T-helper 1 cell treated with Interleukin-12 subunit alpha and Interleukin-12 subunit beta and Interleukin-4 antibody, amounts not matched to agents 30 μg/mL and 1 μg/mL, for 36 hours (primary cell): ENCODE data around the gene OR4K5.

Experiments
- H3K27ac Mint-ChIP-seq: one replicate; pipeline ENCODE4 v1.8.0; 2021; ENCODE audit warnings: mild to moderate bottlenecking, mixed read lengths
- H3K27me3 Mint-ChIP-seq: one replicate; pipeline ENCODE4 v1.8.0; 2021; ENCODE audit warnings: low read depth, mixed read lengths
- H3K36me3 Mint-ChIP-seq: one replicate; pipeline ENCODE4 v1.8.0; 2021; ENCODE audit warnings: low read depth, mixed read lengths
- H3K4me1 Mint-ChIP-seq: one replicate; pipeline ENCODE4 v1.8.0; 2021; ENCODE audit warnings: low read depth, mixed read lengths
- H3K4me3 Mint-ChIP-seq: one replicate; pipeline ENCODE4 v1.8.0; 2021; ENCODE audit warnings: mild to moderate bottlenecking, moderate library complexity, mixed read lengths
- H3K9me3 Mint-ChIP-seq: one replicate; pipeline ENCODE4 v1.8.0; 2021; ENCODE audit warnings: mixed read lengths

The OR4K5 gene

DNA sequence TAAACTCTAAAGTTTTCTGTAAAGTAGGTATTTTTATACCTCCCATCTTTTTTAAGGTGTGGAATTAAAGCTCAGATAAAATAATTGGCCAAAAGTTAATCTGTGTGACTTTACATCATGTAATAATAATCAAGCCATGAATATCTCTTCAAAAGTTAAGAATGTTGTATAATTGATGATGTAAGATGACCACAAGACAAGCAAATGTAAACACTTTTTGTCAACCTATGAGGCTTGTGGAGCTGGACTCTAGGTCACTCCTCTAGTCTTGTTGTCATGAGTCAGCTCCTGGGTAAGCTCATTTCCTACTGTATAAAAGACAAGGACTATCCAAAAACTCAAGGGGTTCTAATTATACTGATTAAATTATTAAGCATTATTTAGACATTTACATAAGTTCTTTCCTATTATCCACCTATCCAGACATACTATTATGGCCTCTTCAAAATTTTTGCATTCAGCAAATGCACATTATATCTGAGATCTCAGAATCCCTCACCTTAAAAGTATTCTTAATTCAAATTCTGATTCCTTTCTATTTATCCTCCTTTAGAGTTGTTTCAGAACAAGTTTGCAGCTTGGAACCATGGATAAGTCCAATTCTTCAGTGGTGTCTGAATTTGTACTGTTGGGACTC is at the start of gene OR4K5:
Gene OR4K5 (plus strand): TSS at position 587 of the 637 bp plus-strand sequence. CDS start 0 bp downstream, at position 587.
- Mint-ChIP-seq H3K36me3 (no peaks in the 10 kb centered on the region), H3K4me3 (no peak within 1 kb of the TSS), H3K27me3 (no peaks in the 10 kb centered on the region), H3K4me1 (no peaks in the 10 kb centered on the region), H3K27ac (no peak within 1 kb of the TSS), H3K9me3 (no peaks in the 10 kb centered on the region)

GRCh38 chr14:19873178-19873577 is 47.2 kb upstream of the OR4K5 start:
- no peaks in the 10 kb centered on the region for H3K9me3 Mint-ChIP-seq
- no peaks in the 10 kb centered on the region for H3K27me3 Mint-ChIP-seq
- H3K4me3 Mint-ChIP-seq: no peak overlapping the region
- H3K36me3 Mint-ChIP-seq: no peaks in the 10 kb centered on the region
- no peaks in the 10 kb centered on the region for H3K4me1 Mint-ChIP-seq
- no peak overlapping the region for H3K27ac Mint-ChIP-seq

- H3K36me3 Mint-ChIP-seq: no peaks in the 10 kb centered on the region
These were observed 45.6 kb upstream of the OR4K5 start, which contains the start of gene OR4K2 for GRCh38 chr14:19874842-19875241. Gene OR4K2 (plus strand): TSS chr14:19875142. CDS start chr14:19876268, 1,126 bp downstream.

GRCh38 chr14:19878029-19878642 is 42.3 kb upstream of the OR4K5 start:
- H3K36me3 Mint-ChIP-seq: no peaks in the 10 kb centered on the region
- no peaks in the 10 kb centered on the region for H3K4me1 Mint-ChIP-seq
- no peaks in the 10 kb centered on the region for H3K9me3 Mint-ChIP-seq

More at GRCh38 chr14:19874842-19875241, 45.6 kb upstream of the OR4K5 start, which contains the start of gene OR4K2:
- H3K4me1 Mint-ChIP-seq: no peaks in the 10 kb centered on the region
- no peaks in the 10 kb centered on the region for H3K9me3 Mint-ChIP-seq
- no peak within 1 kb of the TSS for H3K27ac Mint-ChIP-seq
- H3K27me3 Mint-ChIP-seq: no peaks in the 10 kb centered on the region
- no peak within 1 kb of the TSS for H3K4me3 Mint-ChIP-seq

GRCh38 chr14:19895282-19895681 is 25.1 kb upstream of the OR4K5 start:
- Mint-ChIP-seq H3K4me3 (no peak overlapping the region), H3K27ac (no peak overlapping the region), H3K9me3 (peaks cover 43% of the 10 kb centered on the region), H3K27me3 (no peaks in the 10 kb centered on the region), H3K36me3 (no peaks in the 10 kb centered on the region), H3K4me1 (no peaks in the 10 kb centered on the region)

More at GRCh38 chr14:19878029-19878642, 42.3 kb upstream of the OR4K5 start:
- Mint-ChIP-seq H3K27me3 (no peaks in the 10 kb centered on the region), H3K4me3 (no peak overlapping the region), H3K27ac (no peak overlapping the region)

- Mint-ChIP-seq H3K4me1 (no peaks in the 10 kb centered on the region), H3K4me3 (no peak overlapping the region), H3K27me3 (no peaks in the 10 kb centered on the region), H3K9me3 (peaks cover 28% of the 10 kb centered on the region), H3K36me3 (no peaks in the 10 kb centered on the region), H3K27ac (no peak overlapping the region)
These were observed 19.4 kb upstream of the OR4K5 start for GRCh38 chr14:19900999-19901398.

GRCh38 chr14:19902409-19902808 is 18.0 kb upstream of the OR4K5 start:
- Mint-ChIP-seq H3K27me3 (no peaks in the 10 kb centered on the region), H3K4me3 (no peak overlapping the region), H3K36me3 (no peaks in the 10 kb centered on the region), H3K9me3 (peaks cover 14% of the 10 kb centered on the region), H3K4me1 (no peaks in the 10 kb centered on the region), H3K27ac (no peak overlapping the region)

- H3K4me3 Mint-ChIP-seq: no peak overlapping the region
- no peaks in the 10 kb centered on the region for H3K27me3 Mint-ChIP-seq
- H3K36me3 Mint-ChIP-seq: no peaks in the 10 kb centered on the region
- H3K9me3 Mint-ChIP-seq: peaks cover 6% of the 10 kb centered on the region
- H3K27ac Mint-ChIP-seq: no peak overlapping the region
- H3K4me1 Mint-ChIP-seq: no peaks in the 10 kb centered on the region
These were observed 13.7 kb upstream of the OR4K5 start for GRCh38 chr14:19906665-19907064.

DNA sequence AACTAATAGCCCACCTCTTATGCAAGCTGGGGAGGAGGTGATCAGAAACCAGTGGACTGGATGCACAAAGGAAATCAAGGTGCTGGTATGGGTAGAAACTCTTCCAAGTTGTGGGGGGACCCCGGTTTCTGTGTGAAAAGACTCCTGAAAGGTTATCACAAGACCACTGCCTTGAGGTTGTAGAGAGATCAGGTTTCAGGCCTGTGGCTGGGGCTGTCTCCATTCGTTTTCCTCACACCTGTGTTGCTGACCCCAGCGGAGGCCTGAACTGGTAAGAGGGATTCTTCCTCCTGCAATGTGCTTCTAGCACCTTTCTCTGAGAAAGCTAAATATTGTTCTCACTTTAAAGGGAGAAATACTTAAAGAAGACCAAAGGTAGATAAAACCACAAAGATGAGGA is 9.3 kb upstream of the OR4K5 start:
- H3K27me3 Mint-ChIP-seq: no peaks in the 10 kb centered on the region
- H3K9me3 Mint-ChIP-seq: no peaks in the 10 kb centered on the region
- H3K27ac Mint-ChIP-seq: no peak overlapping the region
- no peaks in the 10 kb centered on the region for H3K4me1 Mint-ChIP-seq
- no peaks in the 10 kb centered on the region for H3K36me3 Mint-ChIP-seq
- no peak overlapping the region for H3K4me3 Mint-ChIP-seq

GRCh38 chr14:19917243-19917642 is 3.2 kb upstream of the OR4K5 start:
- Mint-ChIP-seq H3K27ac (no peak overlapping the region), H3K36me3 (no peaks in the 10 kb centered on the region), H3K4me3 (no peak overlapping the region), H3K4me1 (no peaks in the 10 kb centered on the region), H3K27me3 (no peaks in the 10 kb centered on the region), H3K9me3 (no peaks in the 10 kb centered on the region)

- Mint-ChIP-seq H3K4me3 (no peak overlapping the region), H3K27me3 (no peaks in the 10 kb centered on the region), H3K36me3 (no peaks in the 10 kb centered on the region), H3K9me3 (no peaks in the 10 kb centered on the region), H3K27ac (no peak overlapping the region), H3K4me1 (no peaks in the 10 kb centered on the region)
These were observed 2.4 kb upstream of the OR4K5 start for GRCh38 chr14:19917955-19918518.

DNA sequence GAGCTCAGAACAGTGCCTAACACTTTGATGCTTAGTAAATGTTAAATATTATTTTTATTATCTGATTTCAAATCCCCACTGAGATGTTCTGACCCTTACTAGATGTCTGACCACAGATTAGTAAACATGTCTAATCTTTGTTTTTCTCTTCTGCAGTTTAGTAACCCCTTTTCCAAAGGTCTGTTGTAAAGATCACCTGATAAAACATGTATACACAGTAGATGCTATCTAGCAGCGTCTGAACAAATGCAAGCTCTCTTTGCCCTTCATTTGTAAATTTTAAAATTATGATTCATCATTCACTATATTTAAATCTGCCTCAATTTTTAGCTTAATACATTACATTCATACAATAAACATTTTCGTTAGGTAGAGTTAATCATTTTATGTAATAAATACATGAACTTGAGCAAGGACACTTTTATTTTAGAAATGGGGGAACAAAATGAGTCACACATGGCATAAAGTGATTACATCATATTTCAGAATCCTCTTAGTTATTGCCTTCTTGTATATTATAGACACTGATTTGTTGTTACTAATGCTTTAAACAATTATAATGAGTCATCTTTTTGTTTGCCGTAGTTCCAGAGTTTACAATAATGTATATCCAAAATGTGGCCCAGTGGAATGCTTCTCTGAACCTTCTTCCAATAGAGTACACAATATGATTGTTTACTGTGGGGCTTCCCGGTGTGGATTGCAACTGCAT is 1.7 kb upstream of the OR4K5 start:
- Mint-ChIP-seq H3K27ac (no peak overlapping the region), H3K4me1 (no peaks in the 10 kb centered on the region), H3K9me3 (no peaks in the 10 kb centered on the region), H3K36me3 (no peaks in the 10 kb centered on the region), H3K4me3 (no peak overlapping the region), H3K27me3 (no peaks in the 10 kb centered on the region)

DNA sequence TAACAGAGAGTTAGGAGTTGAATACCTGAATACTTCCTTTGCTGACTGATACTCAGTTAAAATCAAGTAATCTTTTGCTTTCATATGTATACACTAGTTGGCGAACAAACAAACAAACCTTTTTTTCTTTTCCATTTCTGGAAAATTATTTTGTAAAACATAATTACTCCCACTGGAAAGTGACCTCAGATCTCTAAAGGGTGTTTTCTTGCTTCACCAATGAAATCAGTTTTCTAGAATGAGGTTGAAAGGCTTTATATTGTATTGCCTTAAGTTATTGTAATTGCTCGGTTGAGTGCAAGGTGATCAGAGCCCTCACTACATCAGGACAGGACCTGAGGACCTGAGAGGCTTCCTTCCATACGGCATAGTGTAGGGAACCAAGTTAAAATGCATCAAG is 10.2 kb downstream of the OR4K5 start, which contains the start of gene OR4K1:
Gene OR4K1 (plus strand): TSS at position 301 of the 400 bp plus-strand sequence. CDS start 4,750 bp downstream, outside the sequence.
- H3K36me3 Mint-ChIP-seq: no peaks in the 10 kb centered on the region
- H3K9me3 Mint-ChIP-seq: no peaks in the 10 kb centered on the region
- H3K27ac Mint-ChIP-seq: no peak within 1 kb of the TSS
- H3K4me3 Mint-ChIP-seq: no peak within 1 kb of the TSS
- no peaks in the 10 kb centered on the region for H3K4me1 Mint-ChIP-seq
- no peaks in the 10 kb centered on the region for H3K27me3 Mint-ChIP-seq

GRCh38 chr14:19941668-19942067 is 21.3 kb downstream of the OR4K5 start:
- Mint-ChIP-seq H3K36me3 (no peaks in the 10 kb centered on the region), H3K27ac (no peak overlapping the region), H3K4me3 (no peak overlapping the region), H3K4me1 (no peaks in the 10 kb centered on the region), H3K9me3 (peaks cover 3% of the 10 kb centered on the region), H3K27me3 (no peaks in the 10 kb centered on the region)
